HG03064 (cell line): ENCODE measurements around the gene ARG2.

ENCODE experiments used
- ATAC-seq: cut with Tn5 transposase; IDR thresholded peaks from one replicate; pipeline ENCODE4 v1.9.1; 2021; ENCODE audit warnings: low read depth; ENCODE audit not compliant: unreplicated experiment

Gene ARG2

GRCh38 chr14:67619446-67620216 is at the start of gene ARG2:
Gene ARG2, plus strand, starts transcription at chr14:67619920. Its CDS starts 58 bp downstream, at chr14:67619978.
- peak; percentile 82 for ATAC-seq

GRCh38 chr14:67570453-67570852 is 49.3 kb upstream of the ARG2 start:
- no peak for ATAC-seq

- no peak for ATAC-seq
Measured at GRCh38 chr14:67571275-67571990, 48.3 kb upstream of the ARG2 start.

- no peak for ATAC-seq
Measured at GRCh38 chr14:67571991-67572323, 47.8 kb upstream of the ARG2 start.

GRCh38 chr14:67572608-67573007 is 47.1 kb upstream of the ARG2 start:
- ATAC-seq: no peak

- ATAC-seq: no peak
Measured at GRCh38 chr14:67573228-67574010, 46.3 kb upstream of the ARG2 start.

GRCh38 chr14:67574156-67574555 is 45.6 kb upstream of the ARG2 start:
- ATAC-seq: no peak

- no peak for ATAC-seq
Measured at GRCh38 chr14:67574806-67575205, 44.9 kb upstream of the ARG2 start.

- no peak for ATAC-seq
Measured at GRCh38 chr14:67575684-67576083, 44.0 kb upstream of the ARG2 start.

- no peak for ATAC-seq
Measured at GRCh38 chr14:67576216-67576955, 43.3 kb upstream of the ARG2 start.

- no peak for ATAC-seq
Measured at GRCh38 chr14:67577181-67577808, 42.4 kb upstream of the ARG2 start.

GRCh38 chr14:67577909-67578749 is 41.6 kb upstream of the ARG2 start:
- no peak for ATAC-seq

- ATAC-seq: no peak
Measured at GRCh38 chr14:67579040-67579439, 40.7 kb upstream of the ARG2 start.

GRCh38 chr14:67579636-67580035 is 40.1 kb upstream of the ARG2 start:
- ATAC-seq: no peak

GRCh38 chr14:67580336-67581171 is 39.2 kb upstream of the ARG2 start:
- ATAC-seq: no peak

- ATAC-seq: no peak
Measured at GRCh38 chr14:67581643-67582042, 38.1 kb upstream of the ARG2 start.

- no peak for ATAC-seq
Measured at GRCh38 chr14:67582061-67582460, 37.7 kb upstream of the ARG2 start.
